Measurements from ENCODE around the gene PDF. TPM values are rescaled to one million over a fixed set of nuclear protein-coding genes. Genes with fewer than 3 reads are reported as not detected.

Gene PDF
- total RNA-seq, 3 donors from 2014 or later = 13.9 to 20.2 (median 19.7) TPM

GRCh38 chr16:69313469-69313868 is 16.9 kb downstream of the PDF start:
- no peak for TF ChIP-seq POLR2AphosphoS5 (IDR thresholded peaks at IDR 0.05)
- TF ChIP-seq CTCF (IDR thresholded peaks at IDR 0.05) = no peak
- no peak for TF ChIP-seq POLR2A (IDR thresholded peaks at IDR 0.05)
- Histone ChIP-seq H3K9me3 (no peaks in the 10 kb centered on the region), H3K36me3 (peaks cover 6% of the 10 kb centered on the region), H3K27me3 (no peaks in the 10 kb centered on the region), H3K4me3 (no peak overlapping the region), H3K27ac (no peak overlapping the region), H3K4me1 (no peaks in the 10 kb centered on the region)
- DNase-seq (ENCODE audit: low spot score in 2 of 2) = no peak
- intact Hi-C loops (cut with DNase I; ENCODE audit: low total_unique reads) = loop anchor here (10.0 kb wide), 1 partner anchor 159 kb away; no protein-coding TSS in a partner anchor

GRCh38 chr16:69311533-69312387 is 18.6 kb downstream of the PDF start:
- Histone ChIP-seq H3K4me3 (peak overlapping the region; percentile 94 to 97 (median 94)), H3K9me3 (no peaks in the 10 kb centered on the region), H3K27ac (peak overlapping the region; percentile 84 to 90), H3K4me1 (no peaks in the 10 kb centered on the region), H3K36me3 (peaks cover 6% of the 10 kb centered on the region), H3K27me3 (no peaks in the 10 kb centered on the region)
- intact Hi-C loops (cut with DNase I; ENCODE audit: low total_unique reads) = loop anchor here (10.0 kb wide), 1 partner anchor 157 kb away; no protein-coding TSS in a partner anchor
- TF ChIP-seq POLR2AphosphoS5 (IDR thresholded peaks at IDR 0.05) = no peak
- no peak for TF ChIP-seq POLR2A (IDR thresholded peaks at IDR 0.05)
- TF ChIP-seq CTCF (IDR thresholded peaks at IDR 0.05) = no peak
- DNase-seq (ENCODE audit: low spot score in 2 of 2) = peak in 1 of 2 donors; percentile 24

- Histone ChIP-seq H3K27ac (peak within 1 kb of the TSS; percentile 87 to 90), H3K4me1 (no peaks in the 10 kb centered on the region), H3K36me3 (no peaks in the 10 kb centered on the region), H3K27me3 (no peaks in the 10 kb centered on the region), H3K9me3 (no peaks in the 10 kb centered on the region), H3K4me3 (peak within 1 kb of the TSS; percentile 94 to 97 (median 94))
- intact Hi-C loops (cut with DNase I; ENCODE audit: low total_unique reads) = loop anchor here (10.0 kb wide), 1 partner anchor 156 kb away; no protein-coding TSS in a partner anchor
- TF ChIP-seq CTCF (IDR thresholded peaks at IDR 0.05) (peak; percentile 42 to 92 (median 54)), POLR2AphosphoS5 (IDR thresholded peaks at IDR 0.05) (peak; percentile 37 to 56 (median 54)), POLR2A (IDR thresholded peaks at IDR 0.05) (no peak)
- peak; percentile 94 to 95 for DNase-seq (ENCODE audit: low spot score in 2 of 2)
Observed at GRCh38 chr16:69310653-69311532, 19.5 kb downstream of the PDF start, which contains the start of gene VPS4A. VPS4A (plus strand) TSS chr16:69311350; CDS start chr16:69311512, 162 bp downstream.

GRCh38 chr16:69309316-69309715 is 21.1 kb downstream of the PDF start:
- DNase-seq (ENCODE audit: low spot score in 2 of 2) = no peak
- Histone ChIP-seq H3K27me3 (no peaks in the 10 kb centered on the region), H3K36me3 (no peaks in the 10 kb centered on the region), H3K4me1 (no peaks in the 10 kb centered on the region), H3K4me3 (no peak overlapping the region), H3K27ac (peak overlapping the region; percentile 10 to 54), H3K9me3 (no peaks in the 10 kb centered on the region)
- TF ChIP-seq CTCF (IDR thresholded peaks at IDR 0.05) (no peak), POLR2A (IDR thresholded peaks at IDR 0.05) (no peak), POLR2AphosphoS5 (IDR thresholded peaks at IDR 0.05) (no peak)
- intact Hi-C loops (cut with DNase I; ENCODE audit: low total_unique reads) = no loop called here

Data from breast epithelium (tissue), 4 donors.